Central memory CD8-positive, alpha-beta T cell (primary cell): ENCODE measurements around the gene C1GALT1C1L.

Experiments
- ATAC-seq: fragments of 150-1000 bp; cut with Tn5 transposase; replicated peaks from 2 replicates; pipeline ENCODE4 v1.10.0; 2022; ENCODE audit warnings: mild to moderate bottlenecking, moderate FRiP score, moderate number of reproducible peaks; ENCODE audit not compliant: poor library complexity, severe bottlenecking; ENCODE audit errors: extremely low read depth
- DNase-seq, 2 donors: peaks; one replicate each; pipeline ENCODE4 v3.0.0; 2021; ENCODE audit warnings: low spot score in 2 of 2
- H3K27ac Mint-ChIP-seq: one replicate; pipeline ENCODE4 v1.8.0; 2022; ENCODE audit warnings: low read depth, mild to moderate bottlenecking, moderate library complexity, mixed read lengths
- H3K27me3 Mint-ChIP-seq: one replicate; pipeline ENCODE4 v1.8.0; 2022; ENCODE audit warnings: mixed read lengths
- H3K36me3 Mint-ChIP-seq: one replicate; pipeline ENCODE4 v1.8.0; 2022; ENCODE audit warnings: mild to moderate bottlenecking, moderate library complexity, mixed read lengths; ENCODE audit not compliant: insufficient read depth
- H3K4me1 Mint-ChIP-seq: one replicate; pipeline ENCODE4 v1.8.0; 2022; ENCODE audit warnings: mixed read lengths
- H3K4me3 Mint-ChIP-seq: one replicate; pipeline ENCODE4 v1.8.0; 2022; ENCODE audit warnings: mild to moderate bottlenecking, moderate library complexity, mixed read lengths
- H3K9me3 Mint-ChIP-seq: one replicate; pipeline ENCODE4 v1.8.0; 2022; ENCODE audit warnings: mixed read lengths

Gene C1GALT1C1L

DNA sequence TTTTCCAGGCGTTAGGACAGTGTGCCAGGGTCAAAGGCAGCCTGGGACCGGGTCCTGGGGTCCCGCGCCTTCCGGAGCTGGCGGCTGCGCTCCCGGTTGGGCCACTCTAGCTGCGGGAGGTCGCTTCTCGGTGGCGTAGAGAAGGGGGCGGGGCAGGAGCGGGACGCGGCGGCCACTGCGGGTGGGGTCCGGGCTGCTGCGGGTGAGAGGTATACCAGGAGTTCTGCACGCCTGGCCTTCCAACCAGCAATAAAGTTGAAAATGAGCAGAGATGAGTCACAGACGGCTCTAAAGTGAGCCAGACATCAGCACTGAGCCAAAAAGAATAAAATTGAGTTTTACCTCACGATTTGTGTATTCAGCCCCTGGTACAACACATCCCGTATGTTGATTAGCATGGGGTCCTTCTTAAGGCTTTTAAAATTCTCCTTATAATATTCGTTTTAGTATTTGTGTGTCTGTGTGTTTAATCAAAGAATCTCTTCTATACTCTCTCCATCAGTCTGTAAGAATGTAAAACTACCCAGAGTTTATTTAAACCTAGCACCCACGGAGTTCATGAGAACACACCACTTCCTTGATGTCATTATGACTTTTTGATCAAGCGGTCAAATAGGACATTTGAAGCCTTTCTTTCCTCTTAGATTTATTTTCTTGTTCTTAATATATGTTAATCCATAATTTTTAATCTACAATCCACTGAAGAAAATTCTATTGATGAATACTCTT is at the start of gene C1GALT1C1L:
Gene C1GALT1C1L, minus strand, starts transcription at position 108 of the 729 bp plus-strand sequence. Its CDS starts 107 bp downstream, at position 1.
- DNase-seq (no peak), ATAC-seq (no peak)
- peak within 1 kb of the TSS; percentile 29 for H3K4me3 Mint-ChIP-seq
- H3K36me3 Mint-ChIP-seq, result no peaks in the 10 kb centered on the region
- H3K27ac Mint-ChIP-seq, result no peak within 1 kb of the TSS
- peaks cover 6% of the 10 kb centered on the region for H3K4me1 Mint-ChIP-seq
- no peaks in the 10 kb centered on the region for H3K9me3 Mint-ChIP-seq
- H3K27me3 Mint-ChIP-seq, result peaks cover 44% of the 10 kb centered on the region

DNA sequence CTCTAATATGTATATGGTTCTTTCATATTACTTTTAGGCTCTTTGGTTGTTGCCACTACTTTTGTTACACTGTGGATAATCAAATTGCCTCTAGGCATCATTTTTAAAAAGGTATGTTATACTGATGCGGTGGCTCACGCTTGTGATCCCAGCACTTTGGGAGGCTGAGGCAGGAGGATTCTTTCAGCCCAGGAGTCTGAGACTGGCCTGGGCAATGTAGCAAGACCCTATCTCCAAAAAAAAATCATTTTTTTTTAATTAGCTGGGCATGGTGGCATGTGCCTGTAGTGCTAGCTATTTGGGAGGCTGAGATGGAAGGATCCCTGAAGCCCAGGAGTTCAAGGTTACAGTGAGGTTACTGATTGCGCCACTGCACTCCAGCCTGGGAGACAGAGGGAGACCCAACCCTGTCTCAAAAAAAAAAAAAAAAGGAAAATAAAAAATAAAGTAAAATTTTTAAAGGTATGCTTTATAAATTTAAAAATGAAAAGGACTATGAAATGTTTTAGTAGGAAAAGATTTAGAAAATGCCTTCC is 49.5 kb upstream of the C1GALT1C1L start:
- Mint-ChIP-seq H3K4me1 (no peaks in the 10 kb centered on the region), H3K4me3 (no peak overlapping the region), H3K36me3 (no peaks in the 10 kb centered on the region), H3K27me3 (no peaks in the 10 kb centered on the region), H3K27ac (no peak overlapping the region), H3K9me3 (no peaks in the 10 kb centered on the region)
- ATAC-seq, result no peak
- DNase-seq, result no peak

DNA sequence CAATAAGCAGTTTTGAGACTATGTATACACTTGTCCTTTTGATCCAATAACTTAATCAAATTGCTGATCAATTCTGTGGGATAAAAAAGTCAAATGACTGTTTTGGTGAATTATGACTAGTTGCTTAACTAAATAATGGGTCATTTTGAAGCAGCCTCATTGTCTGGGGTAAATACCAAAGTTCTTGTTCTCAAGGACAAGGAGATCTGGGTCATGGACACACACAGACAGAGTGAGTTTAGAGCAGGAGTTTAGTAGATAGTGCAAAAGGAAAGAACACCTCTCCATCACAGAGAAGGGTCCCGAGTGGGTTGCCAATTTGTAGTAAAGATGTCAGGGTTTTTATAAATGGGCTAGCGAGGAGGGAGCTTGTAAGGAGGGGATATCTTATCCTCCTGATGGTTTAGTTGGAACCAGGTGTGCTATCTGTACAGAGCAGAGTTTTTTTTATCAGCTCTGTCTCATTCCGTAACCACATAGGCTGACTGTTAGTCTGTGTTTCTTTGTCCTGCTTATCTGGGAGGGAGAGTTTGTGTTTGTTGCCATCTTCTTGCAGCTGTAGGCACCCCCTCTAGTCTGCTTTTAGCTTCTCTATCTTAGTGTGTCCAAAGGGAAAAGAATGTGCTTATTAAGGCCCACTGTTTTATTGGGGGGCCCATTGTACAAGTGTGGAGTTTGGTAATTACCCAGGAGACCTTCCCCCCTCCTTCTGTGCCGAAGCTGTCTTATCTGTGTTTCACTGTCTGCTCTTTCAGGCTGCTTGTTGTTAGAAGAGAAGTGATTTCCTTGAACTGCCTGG is 48.7 kb upstream of the C1GALT1C1L start:
- Mint-ChIP-seq H3K4me3 (no peak overlapping the region), H3K27ac (no peak overlapping the region), H3K36me3 (no peaks in the 10 kb centered on the region), H3K9me3 (no peaks in the 10 kb centered on the region), H3K4me1 (no peaks in the 10 kb centered on the region), H3K27me3 (no peaks in the 10 kb centered on the region)
- DNase-seq (no peak), ATAC-seq (no peak)

DNA sequence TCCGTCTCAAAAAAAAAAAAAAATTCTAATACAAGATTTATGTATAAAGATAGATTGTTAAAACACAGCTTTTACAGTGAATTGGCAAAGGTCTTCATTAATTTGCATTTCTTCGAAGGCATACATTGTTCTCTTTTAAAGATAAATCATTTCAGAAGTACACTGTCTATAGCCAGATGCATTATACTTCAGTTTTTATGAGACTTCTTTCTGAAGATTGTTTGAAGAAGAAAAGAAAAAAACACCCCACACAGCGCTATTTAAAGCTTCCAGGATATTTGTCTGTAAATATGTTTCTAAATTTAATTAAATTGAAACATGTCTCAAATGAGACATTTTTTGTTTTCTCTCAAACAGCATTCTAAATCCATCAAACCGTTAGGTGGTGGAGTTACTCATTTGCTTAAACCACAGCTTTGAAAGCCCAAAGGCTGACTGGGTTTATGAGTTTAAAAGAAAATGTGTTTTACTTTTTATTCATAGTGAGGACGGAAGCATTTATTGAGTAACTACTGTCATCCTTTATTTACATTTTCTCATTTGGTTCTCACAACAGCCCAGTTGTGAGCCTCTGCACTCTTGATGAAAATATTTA is 42.4 kb upstream of the C1GALT1C1L start:
- Mint-ChIP-seq H3K4me3 (no peak overlapping the region), H3K27me3 (no peaks in the 10 kb centered on the region), H3K27ac (no peak overlapping the region), H3K4me1 (no peaks in the 10 kb centered on the region), H3K36me3 (no peaks in the 10 kb centered on the region), H3K9me3 (no peaks in the 10 kb centered on the region)
- no peak for ATAC-seq
- no peak for DNase-seq

DNA sequence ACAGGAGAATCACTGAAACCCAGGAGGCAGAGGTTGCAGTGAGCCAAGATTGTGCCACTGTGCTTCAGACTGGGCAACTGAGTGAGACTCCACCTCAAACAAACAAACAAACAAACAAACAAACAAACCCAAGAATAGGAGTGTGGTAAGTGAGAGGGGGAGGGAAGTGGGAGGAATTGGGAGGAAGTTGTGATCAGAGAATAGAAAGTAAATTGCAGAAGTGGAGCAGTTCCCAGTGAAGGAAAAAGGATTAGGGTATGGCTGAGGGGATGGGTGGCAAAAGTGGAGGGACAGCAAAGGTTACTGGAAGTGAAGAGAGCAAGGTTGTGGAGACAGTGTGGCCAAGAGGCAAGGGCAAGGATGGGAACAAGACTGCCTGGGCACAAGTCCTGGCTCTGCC is 41.1 kb upstream of the C1GALT1C1L start:
- no peaks in the 10 kb centered on the region for H3K4me1 Mint-ChIP-seq
- ATAC-seq, result no peak
- no peak overlapping the region for H3K4me3 Mint-ChIP-seq
- H3K9me3 Mint-ChIP-seq, result no peaks in the 10 kb centered on the region
- H3K36me3 Mint-ChIP-seq, result no peaks in the 10 kb centered on the region
- no peak for DNase-seq
- no peak overlapping the region for H3K27ac Mint-ChIP-seq
- peaks cover 4% of the 10 kb centered on the region for H3K27me3 Mint-ChIP-seq

DNA sequence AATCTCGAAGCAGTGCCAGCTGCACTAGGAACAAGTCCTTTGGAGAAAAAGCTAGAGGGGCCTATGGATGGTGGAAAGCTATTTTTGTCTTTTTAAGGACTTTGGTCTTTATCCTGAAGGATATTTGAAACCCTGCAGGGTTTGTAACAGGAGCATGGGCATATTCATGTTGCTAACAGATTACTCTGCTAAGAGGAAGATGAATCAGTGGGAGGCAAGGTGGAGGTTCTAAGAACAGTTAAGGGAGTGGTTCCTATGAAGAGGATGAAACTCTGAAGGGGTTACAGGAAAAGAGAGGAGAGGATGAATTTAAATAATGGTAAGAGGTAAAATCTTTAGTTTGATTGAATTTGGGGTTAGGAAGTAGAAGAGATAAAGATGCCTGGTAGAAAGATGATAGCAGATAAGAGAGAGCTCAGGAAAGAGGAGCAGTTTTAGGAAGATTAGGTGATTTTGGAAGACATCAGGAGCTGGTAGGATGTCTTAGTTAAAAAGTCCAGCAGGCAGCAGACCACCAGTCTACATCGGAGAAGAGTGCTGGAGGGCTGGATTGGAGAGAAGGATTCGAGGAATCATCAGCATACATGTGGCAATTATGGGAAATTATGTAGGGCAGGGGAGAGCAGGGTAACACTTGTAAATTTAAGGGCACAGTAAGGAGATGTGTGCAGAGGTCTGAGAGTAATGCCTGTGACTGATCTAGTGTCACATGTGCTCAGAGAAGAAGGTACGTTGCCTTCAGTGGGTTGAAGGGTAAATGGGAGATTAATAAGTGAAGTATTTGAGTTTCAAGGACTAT is 39.3 kb upstream of the C1GALT1C1L start:
- H3K4me3 Mint-ChIP-seq, result no peak overlapping the region
- ATAC-seq, result no peak
- no peaks in the 10 kb centered on the region for H3K4me1 Mint-ChIP-seq
- no peak for DNase-seq
- no peaks in the 10 kb centered on the region for H3K36me3 Mint-ChIP-seq
- no peak overlapping the region for H3K27ac Mint-ChIP-seq
- peaks cover 7% of the 10 kb centered on the region for H3K27me3 Mint-ChIP-seq
- H3K9me3 Mint-ChIP-seq, result no peaks in the 10 kb centered on the region

DNA sequence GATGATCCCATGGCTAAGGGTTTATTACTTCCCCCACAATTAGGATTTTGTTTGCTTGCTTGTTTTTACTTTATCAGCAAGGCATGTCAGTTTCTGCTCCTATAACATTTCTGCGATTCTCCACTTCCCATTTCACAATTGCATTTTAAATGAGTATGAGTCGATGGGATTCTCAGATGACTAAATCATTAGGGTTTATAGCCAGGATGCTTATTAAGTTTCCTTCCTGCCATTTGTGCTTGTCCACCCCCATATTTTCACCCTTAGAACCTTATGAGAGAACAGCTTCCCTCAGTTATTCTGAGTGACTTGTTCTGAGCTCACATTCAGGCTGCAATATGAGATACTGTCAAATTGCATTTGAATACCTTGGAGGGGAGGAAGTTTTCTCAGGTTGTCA is 37.9 kb upstream of the C1GALT1C1L start:
- H3K27ac Mint-ChIP-seq, result no peak overlapping the region
- H3K4me3 Mint-ChIP-seq, result no peak overlapping the region
- no peaks in the 10 kb centered on the region for H3K36me3 Mint-ChIP-seq
- ATAC-seq (no peak), DNase-seq (no peak)
- peaks cover 7% of the 10 kb centered on the region for H3K27me3 Mint-ChIP-seq
- no peaks in the 10 kb centered on the region for H3K9me3 Mint-ChIP-seq
- H3K4me1 Mint-ChIP-seq, result no peaks in the 10 kb centered on the region

DNA sequence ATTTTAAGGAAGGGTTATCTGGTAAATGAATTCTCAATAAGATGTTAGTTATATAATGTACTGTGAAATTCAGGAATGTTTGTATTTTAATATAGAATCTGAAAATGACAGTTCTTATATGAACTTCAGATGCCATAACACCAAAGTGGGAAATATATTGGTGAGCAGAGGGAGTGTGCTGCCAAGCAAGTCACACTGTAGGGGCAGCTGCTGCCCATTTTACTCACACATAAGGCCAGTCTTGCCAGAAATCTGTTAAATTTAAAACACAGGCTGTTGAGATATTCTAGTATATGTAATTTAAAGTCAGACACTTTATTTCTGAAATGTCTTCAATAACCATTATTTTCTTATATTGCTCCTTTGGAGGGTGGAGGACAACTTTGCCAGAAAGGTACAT is 34.6 kb upstream of the C1GALT1C1L start:
- Mint-ChIP-seq H3K27ac (no peak overlapping the region), H3K9me3 (no peaks in the 10 kb centered on the region), H3K4me3 (no peak overlapping the region), H3K4me1 (no peaks in the 10 kb centered on the region), H3K27me3 (peaks cover 20% of the 10 kb centered on the region), H3K36me3 (no peaks in the 10 kb centered on the region)
- DNase-seq (no peak), ATAC-seq (no peak)

DNA sequence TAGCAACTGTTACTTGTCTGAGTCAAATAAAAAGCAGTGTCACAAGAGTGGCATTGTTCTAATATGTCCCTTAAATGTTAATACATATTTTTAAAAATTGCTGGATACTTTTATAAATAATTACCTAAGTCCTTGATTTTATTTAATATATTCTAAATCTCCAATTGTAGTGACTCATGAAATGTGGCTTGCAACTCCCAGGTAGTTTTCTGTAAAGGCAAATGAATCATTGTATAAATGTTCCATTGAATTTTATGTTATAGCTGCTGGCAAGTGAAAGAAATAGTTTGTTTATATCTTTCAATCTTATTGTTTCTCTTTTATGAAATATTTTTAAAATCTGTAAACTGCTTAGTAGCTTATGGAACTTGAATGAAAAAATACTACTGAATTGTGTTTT is 32.7 kb upstream of the C1GALT1C1L start:
- H3K9me3 Mint-ChIP-seq, result no peaks in the 10 kb centered on the region
- no peaks in the 10 kb centered on the region for H3K36me3 Mint-ChIP-seq
- H3K27me3 Mint-ChIP-seq, result peaks cover 25% of the 10 kb centered on the region
- ATAC-seq, result no peak
- no peaks in the 10 kb centered on the region for H3K4me1 Mint-ChIP-seq
- H3K4me3 Mint-ChIP-seq, result no peak overlapping the region
- no peak overlapping the region for H3K27ac Mint-ChIP-seq
- DNase-seq, result no peak

DNA sequence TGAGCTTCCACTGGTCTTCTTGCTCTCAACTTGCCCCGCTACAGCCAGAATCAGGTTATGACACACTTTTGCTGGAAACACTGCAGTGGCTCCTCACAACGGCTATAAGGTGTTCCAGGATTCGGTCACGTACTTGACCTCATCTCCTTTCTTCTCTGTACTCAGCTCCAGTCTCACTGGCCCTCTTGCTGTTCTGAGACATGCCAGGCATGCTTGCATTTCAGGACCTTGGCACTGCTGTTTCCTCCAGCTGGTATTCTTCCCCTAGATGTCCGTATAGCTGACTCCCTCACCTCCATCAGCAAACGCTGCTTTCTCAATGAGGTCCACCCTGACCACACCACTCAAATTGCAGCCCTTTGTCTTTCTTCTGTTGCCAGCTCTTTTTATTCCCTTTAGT is 31.9 kb upstream of the C1GALT1C1L start:
- DNase-seq, result no peak
- Mint-ChIP-seq H3K36me3 (no peaks in the 10 kb centered on the region), H3K27me3 (peaks cover 32% of the 10 kb centered on the region), H3K27ac (no peak overlapping the region), H3K4me3 (no peak overlapping the region), H3K9me3 (no peaks in the 10 kb centered on the region), H3K4me1 (no peaks in the 10 kb centered on the region)
- no peak for ATAC-seq

DNA sequence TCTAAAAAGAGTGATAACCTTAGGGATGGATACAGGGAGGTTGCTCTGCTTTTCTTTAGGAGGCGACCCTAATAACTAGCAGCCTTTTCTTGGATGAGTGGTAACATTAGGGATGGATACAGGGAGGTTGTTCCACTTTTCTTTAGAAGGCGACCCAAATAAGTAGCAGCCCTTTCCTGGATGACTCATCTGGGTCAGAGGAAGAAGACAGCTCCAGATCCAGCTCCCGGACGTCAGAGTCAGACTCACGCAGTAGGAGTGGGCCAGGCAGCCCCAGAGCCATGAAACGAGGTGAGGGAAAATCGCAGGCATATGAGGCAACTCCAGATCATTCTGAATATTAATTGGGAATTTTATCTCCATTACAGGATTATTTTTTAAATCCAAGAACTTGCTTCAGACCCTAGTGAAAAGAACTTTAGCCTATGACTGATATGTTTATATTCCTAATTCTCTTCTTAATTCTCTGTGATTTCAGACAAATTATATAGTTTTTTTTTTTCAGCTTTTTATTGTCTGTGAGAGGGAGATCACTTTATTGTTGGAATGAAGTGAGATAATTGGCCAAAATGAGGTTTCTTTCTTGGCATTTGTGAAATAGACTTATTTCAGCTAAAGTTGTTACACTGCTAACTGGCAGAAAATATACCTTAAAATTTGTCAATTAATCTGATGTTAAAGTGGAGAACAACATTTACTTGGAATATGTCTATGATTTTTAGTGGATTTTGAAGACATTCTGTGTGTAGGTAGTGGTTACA is 31.2 kb upstream of the C1GALT1C1L start:
- no peak for ATAC-seq
- DNase-seq, result no peak
- H3K9me3 Mint-ChIP-seq, result no peaks in the 10 kb centered on the region
- no peaks in the 10 kb centered on the region for H3K36me3 Mint-ChIP-seq
- peaks cover 37% of the 10 kb centered on the region for H3K27me3 Mint-ChIP-seq
- no peaks in the 10 kb centered on the region for H3K4me1 Mint-ChIP-seq
- H3K27ac Mint-ChIP-seq, result no peak overlapping the region
- H3K4me3 Mint-ChIP-seq, result no peak overlapping the region

DNA sequence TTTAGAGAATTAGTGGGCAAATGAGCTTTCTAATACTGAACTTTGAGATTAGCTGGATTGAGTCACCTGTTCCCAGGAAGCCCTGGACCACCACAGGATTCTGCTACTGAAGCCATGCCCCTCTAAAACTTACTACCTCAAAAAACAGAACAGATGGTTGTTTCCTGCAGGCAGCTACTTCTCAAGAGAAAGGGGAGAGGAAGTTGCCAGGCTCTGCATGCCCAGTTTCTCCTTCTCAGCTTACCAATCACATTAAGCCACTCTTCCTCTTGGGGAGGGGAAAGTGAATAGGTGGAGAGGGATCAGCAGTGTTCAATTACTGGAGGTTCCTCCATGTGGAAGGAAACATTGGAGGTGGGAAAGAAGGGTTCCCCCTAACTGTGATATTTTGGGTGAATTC is 24.9 kb upstream of the C1GALT1C1L start:
- DNase-seq (no peak), ATAC-seq (no peak)
- Mint-ChIP-seq H3K36me3 (peaks cover 1% of the 10 kb centered on the region), H3K9me3 (no peaks in the 10 kb centered on the region), H3K27ac (no peak overlapping the region), H3K4me3 (no peak overlapping the region), H3K4me1 (no peaks in the 10 kb centered on the region), H3K27me3 (peaks cover 21% of the 10 kb centered on the region)
